Breast epithelium (tissue), 3 donors: Measurements from ENCODE around the gene CDR2L.

Experiments used
- POLR2A ChIP-seq: fragments of 450-650 bp; IDR thresholded peaks from one replicate; pipeline ENCODE4 v1.6.1; 2016; ENCODE audit warnings: antibody characterized with exemption, mild to moderate bottlenecking, moderate library complexity
- TF ChIP-seq, protein P1 (sequence below), 3 donors: fragments of 450-650 bp; IDR thresholded peaks; one replicate each; pipeline ENCODE4 v1.5.1; 2016 to 2017; ENCODE audit warnings: antibody characterized with exemption in 3 of 3, mild to moderate bottlenecking in 3 of 3, moderate library complexity in 3 of 3

GRCh38 chr17:74949455-74950115 is 37.8 kb upstream of the CDR2L start:
- TF ChIP-seq, protein P1, sequence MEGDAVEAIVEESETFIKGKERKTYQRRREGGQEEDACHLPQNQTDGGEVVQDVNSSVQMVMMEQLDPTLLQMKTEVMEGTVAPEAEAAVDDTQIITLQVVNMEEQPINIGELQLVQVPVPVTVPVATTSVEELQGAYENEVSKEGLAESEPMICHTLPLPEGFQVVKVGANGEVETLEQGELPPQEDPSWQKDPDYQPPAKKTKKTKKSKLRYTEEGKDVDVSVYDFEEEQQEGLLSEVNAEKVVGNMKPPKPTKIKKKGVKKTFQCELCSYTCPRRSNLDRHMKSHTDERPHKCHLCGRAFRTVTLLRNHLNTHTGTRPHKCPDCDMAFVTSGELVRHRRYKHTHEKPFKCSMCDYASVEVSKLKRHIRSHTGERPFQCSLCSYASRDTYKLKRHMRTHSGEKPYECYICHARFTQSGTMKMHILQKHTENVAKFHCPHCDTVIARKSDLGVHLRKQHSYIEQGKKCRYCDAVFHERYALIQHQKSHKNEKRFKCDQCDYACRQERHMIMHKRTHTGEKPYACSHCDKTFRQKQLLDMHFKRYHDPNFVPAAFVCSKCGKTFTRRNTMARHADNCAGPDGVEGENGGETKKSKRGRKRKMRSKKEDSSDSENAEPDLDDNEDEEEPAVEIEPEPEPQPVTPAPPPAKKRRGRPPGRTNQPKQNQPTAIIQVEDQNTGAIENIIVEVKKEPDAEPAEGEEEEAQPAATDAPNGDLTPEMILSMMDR (IDR thresholded peaks at IDR 0.05): no peak
- no peak for TF ChIP-seq POLR2A
